Liver (tissue), 9 donors: ENCODE measurements around the gene EPHB6. TPM values are rescaled to one million over a fixed set of nuclear protein-coding genes. Genes with fewer than 3 reads are reported as not detected.

Experiments
- DNase-seq: peaks from one replicate; pipeline ENCODE4 v3.0.0-alpha.2; 2017; ENCODE audit warnings: low spot score
- H3K27ac ChIP-seq, 2 donors: one replicate each; pipeline ENCODE4 v1.7.0; 2013; ENCODE audit warnings: inconsistent platforms in 2 of 2, low read length in 2 of 2, control low read depth in 1 of 2, low read depth in 1 of 2, mild to moderate bottlenecking in 1 of 2
- H3K27me3 ChIP-seq, 4 donors: one replicate each; pipeline versions ENCODE4 v1.6.1 to v1.7.0; 2013; ENCODE audit warnings: low read length in 3 of 4, inconsistent platforms in 1 of 4, mild to moderate bottlenecking in 1 of 4, moderate library complexity in 1 of 4; ENCODE audit not compliant: control insufficient read depth in 4 of 4, insufficient read depth in 4 of 4
- H3K36me3 ChIP-seq, 4 donors: one replicate each; pipeline versions ENCODE4 v1.6.1 to v1.7.0; 2013; ENCODE audit warnings: low read length in 3 of 4, mild to moderate bottlenecking in 3 of 4, low read depth in 1 of 4, moderate library complexity in 1 of 4; ENCODE audit not compliant: control insufficient read depth in 4 of 4, insufficient read depth in 3 of 4
- H3K4me1 ChIP-seq, 4 donors: one replicate each; pipeline versions ENCODE4 v1.6.1 to v1.7.0; 2013; ENCODE audit warnings: low read length in 3 of 4, mild to moderate bottlenecking in 3 of 4, moderate library complexity in 1 of 4; ENCODE audit not compliant: control insufficient read depth in 4 of 4, insufficient read depth in 4 of 4
- H3K4me3 ChIP-seq, 3 donors: one replicate each; pipeline versions ENCODE4 v1.6.1 to v1.7.0; 2013; ENCODE audit warnings: low read length in 3 of 3, control low read depth in 1 of 3, low read depth in 1 of 3, mild to moderate bottlenecking in 1 of 3
- H3K9ac ChIP-seq, 2 donors: one replicate each; pipeline ENCODE4 v1.7.0; 2013; ENCODE audit warnings: low read length in 2 of 2, mild to moderate bottlenecking in 2 of 2, moderate library complexity in 2 of 2, control low read depth in 1 of 2, low read depth in 1 of 2
- H3K9me3 ChIP-seq, 4 donors: one replicate each; pipeline versions ENCODE4 v1.6.1 to v1.7.0; 2013; ENCODE audit warnings: low read length in 3 of 4; ENCODE audit not compliant: control insufficient read depth in 4 of 4
- ATF3 ChIP-seq: IDR thresholded peaks from 2 replicates; pipeline ENCODE4 v1.6.1; 2016; ENCODE audit warnings: antibody characterized with exemption
- CTCF ChIP-seq: fragments of 150-350 bp; IDR thresholded peaks from 2 replicates; pipeline ENCODE4 v1.5.1; 2017; ENCODE audit warnings: improper control_type of control experiment, low read depth, low read length; ENCODE audit not compliant: missing input control
- GABPA ChIP-seq, 2 donors: IDR thresholded peaks in 1 of 2; conservative IDR thresholded peaks in 1 of 2; 2 replicates each; pipeline ENCODE4 v1.6.1; 2016; ENCODE audit warnings: antibody characterized with exemption in 2 of 2, mild to moderate bottlenecking in 1 of 2, moderate library complexity in 1 of 2
- HNF4A ChIP-seq, 2 donors: conservative IDR thresholded peaks; 2 replicates each; pipeline ENCODE4 v1.6.1; 2016; ENCODE audit warnings: antibody characterized with exemption in 2 of 2, mild to moderate bottlenecking in 2 of 2
- HNF4G ChIP-seq: IDR thresholded peaks from 2 replicates; pipeline ENCODE4 v1.6.1; 2016; ENCODE audit warnings: antibody characterized with exemption
- JUND ChIP-seq, 2 donors: IDR thresholded peaks; 2 replicates each; pipeline ENCODE4 v1.6.1; 2016; ENCODE audit warnings: antibody characterized with exemption in 2 of 2
- MAX ChIP-seq: IDR thresholded peaks from 2 replicates; pipeline ENCODE4 v1.6.1; 2016; ENCODE audit warnings: antibody characterized with exemption
- REST ChIP-seq: IDR thresholded peaks from 2 replicates; pipeline ENCODE4 v1.6.1; 2016; ENCODE audit warnings: antibody characterized with exemption, mild to moderate bottlenecking
- RXRA ChIP-seq, 2 donors: IDR thresholded peaks; 2 replicates each; pipeline ENCODE4 v1.6.1; 2017 to 2018; ENCODE audit warnings: antibody characterized with exemption in 2 of 2, mild to moderate bottlenecking in 1 of 2
- TAF1 ChIP-seq: conservative IDR thresholded peaks from 2 replicates; pipeline ENCODE4 v1.6.1; 2016; ENCODE audit warnings: antibody characterized with exemption, mild to moderate bottlenecking
- YY1 ChIP-seq: IDR thresholded peaks from 2 replicates; pipeline ENCODE4 v1.6.1; 2016; ENCODE audit warnings: antibody characterized with exemption, mild to moderate bottlenecking
- WGBS: extraction: QIAGEN DNeasy Blood & Tissue Kit; methylation state at CpG from one replicate; pipeline ENCODE4 v1.1.7; 2013; 5-methylcytosine and 5-hydroxymethylcytosine counted together
- polyA plus RNA-seq, 2 donors: library from polyadenylated mRNA; stranded (reverse) in 1 of 2; unstranded in 1 of 2; fragments of 200-250 nt in 1 of 2; fragments of >200 nt in 1 of 2; fragmentation: Nextera tagmentation in 1 of 2; extraction: Ambion mirVana in 1 of 2; gene quantifications; one replicate each; pipeline versions ENCODE4 v1.2.1 to v1.2.3, GENCODE V29; 2013 to 2015
- total RNA-seq, 2 donors: library from RNA; depleted of rRNA; stranded (reverse); fragments of >200 nt; gene quantifications; one replicate each; pipeline ENCODE4 v1.2.3, GENCODE V29; 2014
- TF ChIP-seq, protein P1 (sequence below): IDR thresholded peaks from 2 replicates; pipeline ENCODE4 v1.6.1; 2016; ENCODE audit warnings: antibody characterized with exemption
- donor health status: healthy.
- donor health status: healthy.
- donor health status: healthy.
- donor health status: healthy.
- donor health status: healthy.

Gene EPHB6
- total and polyA plus RNA-seq, 4 donors, result 1.2 to 4.3 (median 2.0) TPM

DNA sequence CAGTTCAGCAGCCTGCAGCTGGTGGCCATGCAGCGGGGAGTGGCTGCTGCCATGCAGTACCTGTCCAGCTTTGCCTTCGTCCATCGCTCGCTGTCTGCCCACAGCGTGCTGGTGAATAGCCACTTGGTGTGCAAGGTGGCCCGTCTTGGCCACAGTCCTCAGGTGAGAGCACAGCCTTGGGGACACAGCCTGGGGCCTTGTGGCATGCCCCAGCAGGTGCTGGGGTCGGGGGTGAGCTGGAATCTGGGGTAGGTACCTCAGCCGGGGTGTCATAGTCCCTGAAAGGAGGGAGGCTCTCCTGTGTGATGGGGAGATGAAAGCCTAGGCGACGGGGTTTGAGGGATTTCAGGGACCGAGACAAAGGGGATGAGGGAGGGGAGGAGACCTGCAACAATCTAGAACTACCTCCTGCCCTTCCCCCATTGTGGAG is 14.1 kb downstream of the EPHB6 start:
- Histone ChIP-seq H3K9me3 (no peaks in the 10 kb centered on the region), H3K36me3 (no peaks in the 10 kb centered on the region), H3K27me3 (no peaks in the 10 kb centered on the region), H3K9ac (no peak overlapping the region), H3K4me3 (no peak overlapping the region), H3K27ac (no peak overlapping the region), H3K4me1 (no peaks in the 10 kb centered on the region)
- WGBS, result 93% methylated on average over 11 of the region's 11 CpGs
- DNase-seq, result peak; percentile 19
- TF ChIP-seq CTCF, result no peak
- no peak for TF ChIP-seq GABPA (IDR thresholded peaks at IDR 0.05 in 1 of 2, conservative IDR thresholded peaks at IDR 0.05 in 1 of 2)
- TF ChIP-seq RXRA (IDR thresholded peaks at IDR 0.05), result no peak
- no peak for TF ChIP-seq HNF4G
- TF ChIP-seq REST, result no peak
- TF ChIP-seq JUND (IDR thresholded peaks at IDR 0.05), result no peak
- TF ChIP-seq YY1, result no peak
- TF ChIP-seq, protein P1, sequence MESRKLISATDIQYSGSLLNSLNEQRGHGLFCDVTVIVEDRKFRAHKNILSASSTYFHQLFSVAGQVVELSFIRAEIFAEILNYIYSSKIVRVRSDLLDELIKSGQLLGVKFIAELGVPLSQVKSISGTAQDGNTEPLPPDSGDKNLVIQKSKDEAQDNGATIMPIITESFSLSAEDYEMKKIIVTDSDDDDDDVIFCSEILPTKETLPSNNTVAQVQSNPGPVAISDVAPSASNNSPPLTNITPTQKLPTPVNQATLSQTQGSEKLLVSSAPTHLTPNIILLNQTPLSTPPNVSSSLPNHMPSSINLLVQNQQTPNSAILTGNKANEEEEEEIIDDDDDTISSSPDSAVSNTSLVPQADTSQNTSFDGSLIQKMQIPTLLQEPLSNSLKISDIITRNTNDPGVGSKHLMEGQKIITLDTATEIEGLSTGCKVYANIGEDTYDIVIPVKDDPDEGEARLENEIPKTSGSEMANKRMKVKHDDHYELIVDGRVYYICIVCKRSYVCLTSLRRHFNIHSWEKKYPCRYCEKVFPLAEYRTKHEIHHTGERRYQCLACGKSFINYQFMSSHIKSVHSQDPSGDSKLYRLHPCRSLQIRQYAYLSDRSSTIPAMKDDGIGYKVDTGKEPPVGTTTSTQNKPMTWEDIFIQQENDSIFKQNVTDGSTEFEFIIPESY, result no peak
- TF ChIP-seq HNF4A (conservative IDR thresholded peaks at IDR 0.05), result no peak

DNA sequence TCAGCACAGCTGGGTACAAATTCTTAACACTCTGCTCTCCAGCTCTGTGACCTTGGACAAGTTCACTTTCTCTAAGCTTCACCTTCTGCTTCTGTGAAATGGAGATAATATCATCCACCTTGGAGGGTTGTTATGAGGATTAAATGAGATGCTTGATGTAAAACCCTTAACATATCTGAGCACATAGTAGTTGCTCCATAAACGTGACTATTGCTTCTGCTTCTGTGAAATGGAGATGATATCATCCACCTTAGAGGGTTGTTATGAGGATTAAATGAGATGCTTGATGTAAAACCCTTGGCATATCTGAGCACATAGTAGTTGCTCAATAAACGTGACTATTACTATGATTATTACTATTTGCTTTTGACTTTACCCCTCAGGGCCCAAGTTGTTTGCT is 14.6 kb downstream of the EPHB6 start:
- no peaks in the 10 kb centered on the region for H3K27me3 ChIP-seq
- no peaks in the 10 kb centered on the region for H3K36me3 ChIP-seq
- no peaks in the 10 kb centered on the region for H3K9me3 ChIP-seq
- no peak overlapping the region for H3K4me3 ChIP-seq
- H3K9ac ChIP-seq, result no peak overlapping the region
- no peak for DNase-seq
- H3K27ac ChIP-seq, result no peak overlapping the region
- no peak for TF ChIP-seq RXRA (IDR thresholded peaks at IDR 0.05)
- no peak for TF ChIP-seq HNF4G
- TF ChIP-seq ATF3, result no peak
- TF ChIP-seq MAX, result no peak
- no peak for TF ChIP-seq CTCF
- no peak for TF ChIP-seq TAF1
- 88% methylated on average over 2 of the region's 2 CpGs for WGBS
- H3K4me1 ChIP-seq, result no peaks in the 10 kb centered on the region
